Ishikawa (cell line): ENCODE data around the gene RBM38.

ENCODE experiments used
- CEBPB ChIP-seq: IDR thresholded peaks from 2 replicates; pipeline ENCODE4 v1.6.1; 2012
- CREB1 ChIP-seq: IDR thresholded peaks from 2 replicates; pipeline ENCODE4 v1.6.1; 2012; ENCODE audit warnings: low read depth
- EGR1 ChIP-seq: IDR thresholded peaks from 2 replicates; pipeline ENCODE4 v1.6.1; 2012
- EP300 ChIP-seq: IDR thresholded peaks from 2 replicates; pipeline ENCODE4 v1.6.1; 2012; ENCODE audit warnings: borderline replicate concordance
- FOXM1 ChIP-seq: IDR thresholded peaks from 2 replicates; pipeline ENCODE4 v1.6.1; 2012; ENCODE audit warnings: low read depth, borderline replicate concordance
- MAX ChIP-seq: IDR thresholded peaks from 2 replicates; pipeline ENCODE4 v1.6.1; 2012
- NFIC ChIP-seq: IDR thresholded peaks from 2 replicates; pipeline ENCODE4 v1.6.1; 2012
- RAD21 ChIP-seq: IDR thresholded peaks from 2 replicates; pipeline ENCODE4 v1.6.1; 2012; ENCODE audit warnings: low read depth
- TAF1 ChIP-seq: IDR thresholded peaks from 2 replicates; pipeline ENCODE4 v1.6.1; 2012; ENCODE audit warnings: low read depth, mild to moderate bottlenecking
- TCF12 ChIP-seq: IDR thresholded peaks from 2 replicates; pipeline ENCODE4 v1.6.1; 2012; ENCODE audit warnings: low read depth
- TEAD4 ChIP-seq: IDR thresholded peaks from 2 replicates; pipeline ENCODE4 v1.6.1; 2012
- USF1 ChIP-seq: IDR thresholded peaks from 2 replicates; pipeline ENCODE4 v1.6.1; 2012
- YY1 ChIP-seq: IDR thresholded peaks from 2 replicates; pipeline ENCODE4 v1.6.1; 2012; ENCODE audit warnings: low read depth
- ZBTB7A ChIP-seq: IDR thresholded peaks from 2 replicates; pipeline ENCODE4 v1.6.1; 2012; ENCODE audit warnings: low read depth
- TF ChIP-seq, protein P1 (sequence below): IDR thresholded peaks from 2 replicates; pipeline ENCODE4 v1.6.1; 2012; ENCODE audit warnings: low read depth, mild to moderate bottlenecking

The RBM38 gene

GRCh38 chr20:57374931-57375651, 16.1 kb upstream of the RBM38 start:
- TF ChIP-seq RAD21, result no peak
- TF ChIP-seq MAX, result no peak
- no peak for TF ChIP-seq CREB1
- TF ChIP-seq USF1, result no peak
- no peak for TF ChIP-seq EP300
- TF ChIP-seq NFIC, result no peak
- no peak for TF ChIP-seq TAF1
- no peak for TF ChIP-seq EGR1
- TF ChIP-seq YY1, result no peak
- no peak for TF ChIP-seq TEAD4
- no peak for TF ChIP-seq TCF12
- no peak for TF ChIP-seq ZBTB7A
- no peak for TF ChIP-seq CEBPB
- no peak for TF ChIP-seq FOXM1
- TF ChIP-seq, protein P1, sequence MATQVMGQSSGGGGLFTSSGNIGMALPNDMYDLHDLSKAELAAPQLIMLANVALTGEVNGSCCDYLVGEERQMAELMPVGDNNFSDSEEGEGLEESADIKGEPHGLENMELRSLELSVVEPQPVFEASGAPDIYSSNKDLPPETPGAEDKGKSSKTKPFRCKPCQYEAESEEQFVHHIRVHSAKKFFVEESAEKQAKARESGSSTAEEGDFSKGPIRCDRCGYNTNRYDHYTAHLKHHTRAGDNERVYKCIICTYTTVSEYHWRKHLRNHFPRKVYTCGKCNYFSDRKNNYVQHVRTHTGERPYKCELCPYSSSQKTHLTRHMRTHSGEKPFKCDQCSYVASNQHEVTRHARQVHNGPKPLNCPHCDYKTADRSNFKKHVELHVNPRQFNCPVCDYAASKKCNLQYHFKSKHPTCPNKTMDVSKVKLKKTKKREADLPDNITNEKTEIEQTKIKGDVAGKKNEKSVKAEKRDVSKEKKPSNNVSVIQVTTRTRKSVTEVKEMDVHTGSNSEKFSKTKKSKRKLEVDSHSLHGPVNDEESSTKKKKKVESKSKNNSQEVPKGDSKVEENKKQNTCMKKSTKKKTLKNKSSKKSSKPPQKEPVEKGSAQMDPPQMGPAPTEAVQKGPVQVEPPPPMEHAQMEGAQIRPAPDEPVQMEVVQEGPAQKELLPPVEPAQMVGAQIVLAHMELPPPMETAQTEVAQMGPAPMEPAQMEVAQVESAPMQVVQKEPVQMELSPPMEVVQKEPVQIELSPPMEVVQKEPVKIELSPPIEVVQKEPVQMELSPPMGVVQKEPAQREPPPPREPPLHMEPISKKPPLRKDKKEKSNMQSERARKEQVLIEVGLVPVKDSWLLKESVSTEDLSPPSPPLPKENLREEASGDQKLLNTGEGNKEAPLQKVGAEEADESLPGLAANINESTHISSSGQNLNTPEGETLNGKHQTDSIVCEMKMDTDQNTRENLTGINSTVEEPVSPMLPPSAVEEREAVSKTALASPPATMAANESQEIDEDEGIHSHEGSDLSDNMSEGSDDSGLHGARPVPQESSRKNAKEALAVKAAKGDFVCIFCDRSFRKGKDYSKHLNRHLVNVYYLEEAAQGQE, result no peak

DNA sequence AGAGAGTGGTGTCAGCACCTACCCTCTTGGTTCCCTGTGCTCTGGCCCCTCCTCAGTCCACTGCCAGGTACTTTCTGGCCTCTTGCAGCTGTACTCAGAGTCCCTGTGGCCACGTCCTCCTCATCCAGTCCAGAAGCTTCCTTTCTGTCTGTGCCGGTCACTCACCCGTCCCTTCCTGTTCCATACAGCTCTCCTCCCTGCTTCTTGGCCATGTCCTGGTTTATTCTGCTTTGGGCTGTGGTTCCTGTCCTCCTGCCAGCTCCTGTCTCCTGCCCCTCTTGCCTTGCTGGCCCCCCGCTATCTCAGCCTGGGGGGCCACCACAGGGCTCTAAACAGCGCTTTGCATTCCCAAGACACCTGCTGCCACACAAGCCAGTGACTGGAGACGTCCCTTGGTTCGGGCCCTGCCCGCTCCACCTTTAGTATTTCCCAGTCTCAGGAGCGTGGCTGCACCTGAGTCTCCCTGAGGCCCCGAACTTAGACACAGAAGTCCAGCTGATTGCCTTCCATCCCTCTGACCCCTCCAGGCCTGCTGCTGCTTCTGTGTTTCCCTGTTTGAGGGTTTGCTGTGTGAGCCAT, 15.5 kb upstream of the RBM38 start:
- no peak for TF ChIP-seq USF1
- no peak for TF ChIP-seq CEBPB
- TF ChIP-seq CREB1, result no peak
- no peak for TF ChIP-seq TAF1
- TF ChIP-seq YY1, result no peak
- TF ChIP-seq RAD21, result no peak
- no peak for TF ChIP-seq ZBTB7A
- TF ChIP-seq, protein P1, result no peak
- no peak for TF ChIP-seq EP300
- no peak for TF ChIP-seq TCF12
- no peak for TF ChIP-seq NFIC
- no peak for TF ChIP-seq TEAD4
- no peak for TF ChIP-seq MAX
- TF ChIP-seq FOXM1, result no peak
- TF ChIP-seq EGR1, result no peak

DNA sequence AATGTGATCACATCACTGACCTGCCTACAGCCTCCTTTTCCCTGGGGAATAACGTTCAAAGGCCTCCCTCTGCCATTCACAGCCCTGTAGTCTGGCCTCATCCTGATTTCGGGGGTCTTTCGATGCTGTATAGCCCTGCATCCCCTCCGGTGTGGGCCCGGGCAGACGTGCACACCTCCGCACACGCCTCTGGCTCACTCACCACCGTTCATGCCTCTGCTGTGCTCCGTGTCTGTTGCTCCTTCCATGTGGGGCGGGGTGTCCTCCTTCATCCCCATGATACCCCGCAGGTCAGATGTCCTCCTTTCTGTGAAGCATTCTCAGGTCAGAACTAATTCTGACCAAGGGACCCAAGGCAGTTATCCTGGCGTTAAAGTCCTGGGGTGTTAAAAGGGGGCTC, 13.8 kb upstream of the RBM38 start:
- TF ChIP-seq TEAD4 (no peak), EGR1 (no peak), RAD21 (no peak), CREB1 (no peak), ZBTB7A (no peak), CEBPB (no peak)

DNA sequence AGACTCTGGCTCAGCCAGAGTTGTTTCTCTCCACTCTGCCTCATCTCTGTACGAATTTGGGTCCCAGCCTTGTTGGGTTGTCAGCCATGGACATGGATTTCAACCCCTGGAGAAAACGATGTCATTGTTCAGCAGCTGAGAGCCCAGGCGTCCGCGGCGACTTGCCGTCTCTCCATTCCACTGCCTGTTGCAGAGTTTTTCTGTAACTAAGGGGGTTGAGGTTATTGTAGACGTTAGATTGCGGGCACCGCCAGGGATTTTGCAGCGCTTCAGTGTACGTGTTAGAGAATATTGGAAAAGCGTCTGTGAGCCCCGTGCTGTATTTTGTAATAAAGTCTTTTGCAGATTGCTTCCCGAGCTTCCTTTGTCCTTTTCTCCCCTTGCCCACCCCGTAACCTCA, 13.1 kb upstream of the RBM38 start:
- no peak for TF ChIP-seq ZBTB7A
- TF ChIP-seq MAX, result no peak
- TF ChIP-seq CEBPB, result no peak
- TF ChIP-seq EP300, result no peak
- no peak for TF ChIP-seq USF1
- TF ChIP-seq RAD21, result no peak
- TF ChIP-seq NFIC, result no peak
- no peak for TF ChIP-seq TCF12
- no peak for TF ChIP-seq TEAD4
- TF ChIP-seq TAF1, result no peak
- no peak for TF ChIP-seq EGR1
- no peak for TF ChIP-seq CREB1
- TF ChIP-seq YY1, result no peak
- no peak for TF ChIP-seq FOXM1
- TF ChIP-seq, protein P1, result no peak
